Natural killer cell (primary cell): ENCODE measurements around the gene CEP131. TPM values are rescaled to one million over a fixed set of nuclear protein-coding genes. Genes with fewer than 3 reads are reported as not detected.

Source experiments
- ATAC-seq, 3 donors: fragments of 150-1000 bp in 2 of 3; fragments of 200-7000 bp in 1 of 3; cut with Tn5 transposase; 1 replicate in 1 of 3; 2 replicates in 2 of 3; pipeline ENCODE4 v1.10.0; 2021; ENCODE audit warnings: mild to moderate bottlenecking in 2 of 3, moderate library complexity in 2 of 3
- DNase-seq, 2 donors: peaks; one replicate each; pipeline versions ENCODE4 v3.0.0 to v3.0.0-alpha.2; 2013 to 2021; ENCODE audit warnings: mixed read lengths in 1 of 2
- H3K27ac ChIP-seq: one replicate; pipeline ENCODE4 v1.5.1; 2013; ENCODE audit warnings: mild to moderate bottlenecking, low read length
- H3K27me3 ChIP-seq: one replicate; pipeline ENCODE4 v1.6.1; 2013; ENCODE audit warnings: low read length; ENCODE audit not compliant: control insufficient read depth, insufficient read depth
- H3K36me3 ChIP-seq: one replicate; pipeline ENCODE4 v1.6.1; 2013; ENCODE audit warnings: low read length; ENCODE audit not compliant: control insufficient read depth, insufficient read depth
- H3K4me1 ChIP-seq: one replicate; pipeline ENCODE4 v1.6.1; 2013; ENCODE audit warnings: low read length; ENCODE audit not compliant: control insufficient read depth, insufficient read depth
- H3K4me3 ChIP-seq: one replicate; pipeline ENCODE4 v1.5.1; 2013; ENCODE audit warnings: low read length
- H3K9me3 ChIP-seq: one replicate; pipeline ENCODE4 v1.6.1; 2013; ENCODE audit warnings: low read length; ENCODE audit not compliant: control insufficient read depth, insufficient read depth
- H3K27ac Mint-ChIP-seq, 2 donors: one replicate each; pipeline ENCODE4 v1.8.0; 2022; ENCODE audit warnings: mild to moderate bottlenecking in 2 of 2, mixed read lengths in 2 of 2, moderate library complexity in 1 of 2
- H3K27me3 Mint-ChIP-seq, 2 donors: one replicate each; pipeline ENCODE4 v1.8.0; 2022; ENCODE audit warnings: low read depth in 2 of 2, mixed read lengths in 2 of 2
- H3K36me3 Mint-ChIP-seq: one replicate; pipeline ENCODE4 v1.8.0; 2022; ENCODE audit warnings: mixed read lengths
- H3K4me1 Mint-ChIP-seq, 2 donors: one replicate each; pipeline ENCODE4 v1.8.0; 2022; ENCODE audit warnings: mixed read lengths in 2 of 2
- H3K4me3 Mint-ChIP-seq: one replicate; pipeline ENCODE4 v1.8.0; 2022; ENCODE audit warnings: mild to moderate bottlenecking, moderate library complexity, mixed read lengths
- H3K9me3 Mint-ChIP-seq, 2 donors: one replicate each; pipeline ENCODE4 v1.8.0; 2022; ENCODE audit warnings: mixed read lengths in 2 of 2
- WGBS: methylation state at CpG from one replicate; pipeline ENCODE4 v1.1.7; 2013; ENCODE audit warnings: missing lambda C conversion rate; ENCODE audit not compliant: insufficient coverage; 5-methylcytosine and 5-hydroxymethylcytosine counted together
- intact Hi-C: fragments of 100-400 bp; cut with micrococcal nuclease; formaldehyde crosslinking; loops from one replicate; pipeline ENCODE4 v1.14.2; 2022
- total RNA-seq, 4 donors: library from RNA; stranded (reverse); fragments of 120-200 nt in 1 of 4; gene quantifications; one replicate each; pipeline versions ENCODE4 v1.2.3 to v1.2.4, GENCODE V29; 2013 to 2022
- TF ChIP-seq, protein P1 (sequence below): fragments of 200-600 bp; IDR thresholded peaks from one replicate; pipeline ENCODE4 v1.8.0; 2022; ENCODE audit warnings: antibody characterized with exemption

CEP131 gene
- total RNA-seq, 3 donors from 2014 or later (not counting 1 experiment from before 2014, with no cell fraction given): 9.9 to 11.4 (median 10.0) TPM

DNA sequence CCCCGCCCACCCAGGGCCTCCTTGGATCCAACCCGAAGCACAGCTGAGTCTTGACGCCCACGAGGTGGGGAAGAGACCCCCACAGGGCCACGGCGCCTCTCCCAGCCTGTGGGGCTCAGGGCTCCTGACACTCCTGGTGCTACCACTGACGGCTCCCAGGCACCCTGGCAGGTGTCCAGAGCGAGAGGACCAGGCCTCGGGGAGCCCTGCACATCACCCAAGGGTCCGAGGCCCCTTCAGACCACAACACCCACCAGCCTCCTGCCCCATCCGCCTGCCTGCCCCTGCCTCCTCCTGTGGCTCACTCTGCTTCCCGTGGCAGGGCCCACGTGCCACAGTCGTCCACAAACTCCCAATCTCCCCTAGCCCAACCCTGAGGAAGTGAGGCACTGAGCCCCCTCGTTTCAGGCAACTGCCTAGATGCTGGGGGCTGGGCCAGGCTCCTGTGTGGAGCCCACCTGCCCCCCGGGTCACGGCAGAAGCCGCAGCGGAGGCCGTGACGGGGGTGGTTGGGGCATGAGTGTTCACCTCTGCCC lies 28.5 kb downstream of the CEP131 start:
- Histone ChIP-seq H3K4me1 (no peaks in the 10 kb centered on the region), H3K36me3 (no peaks in the 10 kb centered on the region), H3K4me3 (no peak overlapping the region), H3K27ac (no peak overlapping the region), H3K27me3 (no peaks in the 10 kb centered on the region), H3K9me3 (no peaks in the 10 kb centered on the region)
- TF ChIP-seq, protein P1, sequence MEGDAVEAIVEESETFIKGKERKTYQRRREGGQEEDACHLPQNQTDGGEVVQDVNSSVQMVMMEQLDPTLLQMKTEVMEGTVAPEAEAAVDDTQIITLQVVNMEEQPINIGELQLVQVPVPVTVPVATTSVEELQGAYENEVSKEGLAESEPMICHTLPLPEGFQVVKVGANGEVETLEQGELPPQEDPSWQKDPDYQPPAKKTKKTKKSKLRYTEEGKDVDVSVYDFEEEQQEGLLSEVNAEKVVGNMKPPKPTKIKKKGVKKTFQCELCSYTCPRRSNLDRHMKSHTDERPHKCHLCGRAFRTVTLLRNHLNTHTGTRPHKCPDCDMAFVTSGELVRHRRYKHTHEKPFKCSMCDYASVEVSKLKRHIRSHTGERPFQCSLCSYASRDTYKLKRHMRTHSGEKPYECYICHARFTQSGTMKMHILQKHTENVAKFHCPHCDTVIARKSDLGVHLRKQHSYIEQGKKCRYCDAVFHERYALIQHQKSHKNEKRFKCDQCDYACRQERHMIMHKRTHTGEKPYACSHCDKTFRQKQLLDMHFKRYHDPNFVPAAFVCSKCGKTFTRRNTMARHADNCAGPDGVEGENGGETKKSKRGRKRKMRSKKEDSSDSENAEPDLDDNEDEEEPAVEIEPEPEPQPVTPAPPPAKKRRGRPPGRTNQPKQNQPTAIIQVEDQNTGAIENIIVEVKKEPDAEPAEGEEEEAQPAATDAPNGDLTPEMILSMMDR: no peak
- H3K4me1 Mint-ChIP-seq: no peaks in the 10 kb centered on the region
- no peaks in the 10 kb centered on the region for H3K27me3 Mint-ChIP-seq
- no peak overlapping the region for H3K4me3 Mint-ChIP-seq
- intact Hi-C loops: no loop called here
- no peak overlapping the region for H3K27ac Mint-ChIP-seq
- no peak for DNase-seq
- ATAC-seq: no peak
- WGBS: 96% methylated on average over 21 of the region's 21 CpGs
- no peaks in the 10 kb centered on the region for H3K36me3 Mint-ChIP-seq
- H3K9me3 Mint-ChIP-seq: no peaks in the 10 kb centered on the region

GRCh38 chr17:81193470-81194224 lies 29.1 kb downstream of the CEP131 start:
- no peaks in the 10 kb centered on the region for H3K27me3 ChIP-seq
- no peak for DNase-seq
- H3K27ac ChIP-seq: no peak overlapping the region
- no peaks in the 10 kb centered on the region for H3K9me3 Mint-ChIP-seq
- no peak for ATAC-seq
- no peak overlapping the region for H3K27ac Mint-ChIP-seq
- TF ChIP-seq, protein P1: no peak
- no peaks in the 10 kb centered on the region for H3K9me3 ChIP-seq
- WGBS: 95% methylated on average over 38 of the region's 38 CpGs
- no peaks in the 10 kb centered on the region for H3K27me3 Mint-ChIP-seq
- no peaks in the 10 kb centered on the region for H3K36me3 ChIP-seq
- no peaks in the 10 kb centered on the region for H3K4me1 Mint-ChIP-seq
- intact Hi-C loops: no loop called here
- no peak overlapping the region for H3K4me3 Mint-ChIP-seq
- H3K4me1 ChIP-seq: no peaks in the 10 kb centered on the region
- H3K36me3 Mint-ChIP-seq: no peaks in the 10 kb centered on the region
- no peak overlapping the region for H3K4me3 ChIP-seq

GRCh38 chr17:81193051-81193410 lies 29.7 kb downstream of the CEP131 start:
- no peak overlapping the region for H3K4me3 Mint-ChIP-seq
- H3K27ac Mint-ChIP-seq: no peak overlapping the region
- no peaks in the 10 kb centered on the region for H3K27me3 Mint-ChIP-seq
- no peaks in the 10 kb centered on the region for H3K27me3 ChIP-seq
- no peaks in the 10 kb centered on the region for H3K4me1 ChIP-seq
- no peaks in the 10 kb centered on the region for H3K4me1 Mint-ChIP-seq
- no peak overlapping the region for H3K4me3 ChIP-seq
- H3K27ac ChIP-seq: no peak overlapping the region
- no peak for ATAC-seq
- H3K36me3 ChIP-seq: no peaks in the 10 kb centered on the region
- intact Hi-C loops: no loop called here
- H3K9me3 Mint-ChIP-seq: no peaks in the 10 kb centered on the region
- TF ChIP-seq, protein P1: no peak
- WGBS: 93% methylated on average over 17 of the region's 17 CpGs
- H3K9me3 ChIP-seq: no peaks in the 10 kb centered on the region
- DNase-seq: no peak
- no peaks in the 10 kb centered on the region for H3K36me3 Mint-ChIP-seq
